GM18909 (cell line): ENCODE results near the gene GAN.
"Not testable (repeated sequence)": the region's sequence is repeated elsewhere in the genome, so short reads cannot be mapped to it uniquely, and the experiment has no call there.

ENCODE experiments used
- ATAC-seq: cut with Tn5 transposase; IDR thresholded peaks from one replicate; pipeline ENCODE4 v1.9.1; 2021; ENCODE audit warnings: mild to moderate bottlenecking; ENCODE audit not compliant: unreplicated experiment, poor library complexity

The GAN gene

GRCh38 chr16:81421536-81421935 is 106.8 kb downstream of the GAN start:
- no peak for ATAC-seq

GRCh38 chr16:81422153-81422552 is 107.4 kb downstream of the GAN start:
- not testable (repeated sequence) for ATAC-seq

GRCh38 chr16:81424771-81425170 is 110.0 kb downstream of the GAN start:
- ATAC-seq = no peak

GRCh38 chr16:81427219-81427618 is 112.5 kb downstream of the GAN start:
- ATAC-seq = no peak

GRCh38 chr16:81429045-81429521 is 114.3 kb downstream of the GAN start:
- no peak for ATAC-seq

- ATAC-seq = no peak
Measured at GRCh38 chr16:81431554-81432353, 117.0 kb downstream of the GAN start.

GRCh38 chr16:81432937-81433557 is 118.3 kb downstream of the GAN start:
- no peak for ATAC-seq

GRCh38 chr16:81435103-81435502 is 120.3 kb downstream of the GAN start:
- no peak for ATAC-seq

- no peak for ATAC-seq
Measured at GRCh38 chr16:81435567-81435966, 120.8 kb downstream of the GAN start.

- no peak for ATAC-seq
Measured at GRCh38 chr16:81436386-81436785, 121.6 kb downstream of the GAN start.

- no peak for ATAC-seq
Measured at GRCh38 chr16:81437865-81438264, 123.1 kb downstream of the GAN start.
